K562 (cell line): ENCODE measurements around the gene RHEBL1. TPM values are rescaled to one million over a fixed set of nuclear protein-coding genes. Genes with fewer than 3 reads are reported as not detected.

ENCODE experiments used
- ATF1 ChIP-seq, 2 experiments: fragments of 450-650 bp in 1 of 2; IDR thresholded peaks; 2 replicates each; pipeline ENCODE4 v1.6.1; 2016; ENCODE audit warnings: missing compliant biosample characterization in 1 of 2, missing genetic modification characterization in 1 of 2
- JUN ChIP-seq, 2 experiments: sonication (generic) in 1 of 2; formaldehyde crosslinking in 1 of 2; IDR thresholded peaks; 2 replicates each; pipeline versions ENCODE4 v1.6.1 to v1.8.0; 2012 to 2022; ENCODE audit warnings: borderline replicate concordance in 2 of 2, mild to moderate bottlenecking in 2 of 2, improper control_type of control experiment in 1 of 2, low read depth in 1 of 2, low read length in 1 of 2, missing genetic modification reagents in 1 of 2
- POLR2A ChIP-seq: fragments of 450-650 bp; conservative IDR thresholded peaks from 2 replicates; pipeline ENCODE4 v1.6.1; 2016
- PRPF4 ChIP-seq: fragments of 200-400 bp; formaldehyde crosslinking; IDR thresholded peaks from one replicate; pipeline ENCODE4 v1.6.1; 2017; ENCODE audit warnings: low read length, low read depth, mild to moderate bottlenecking; ENCODE audit not compliant: insufficient read depth, poor library complexity, severe bottlenecking
- SMC3 ChIP-seq: conservative IDR thresholded peaks from 2 replicates; pipeline ENCODE4 v1.6.1; 2011; ENCODE audit warnings: low read depth, low read length, improper control_type of control experiment; ENCODE audit not compliant: insufficient read depth
- SREBF2 ChIP-seq: sonication (generic); formaldehyde crosslinking; IDR thresholded peaks from 2 replicates; pipeline ENCODE4 v1.4.0; 2020; ENCODE audit warnings: mild to moderate bottlenecking, missing genetic modification reagents
- TCF7L2 ChIP-seq: fragments of 150-350 bp; IDR thresholded peaks from 2 replicates; pipeline ENCODE4 v1.6.1; 2016; ENCODE audit warnings: low read depth, mild to moderate bottlenecking, low read length, moderate library complexity
- polyA plus RNA-seq, 8 experiments: library from polyadenylated mRNA; depleted of rRNA in 4 of 8; stranded (reverse) in 5 of 8; unstranded in 3 of 8; fragments of >200 nt; fragmentation: Nextera tagmentation in 2 of 8; fragmentation: Illumina TruSeq in 1 of 8; extraction: Ambion mirVana in 2 of 8; extraction: Trizol in 1 of 8; gene quantifications; 2 replicates each; pipeline versions ENCODE4 v1.2.1 to v1.2.3, GENCODE V29; 2011 to 2014; ENCODE audit warnings: inconsistent platforms in 1 of 8, missing spikeins in 1 of 8
- total RNA-seq, 7 experiments: library from RNA; depleted of rRNA in 6 of 7; stranded (reverse); fragments of >200 nt in 6 of 7; fragmentation: Illumina TruSeq in 2 of 7; extraction: Trizol in 2 of 7; gene quantifications; 2 replicates each; pipeline versions ENCODE4 v1.2.1 to v1.2.3, GENCODE V29; 2011 to 2021; ENCODE audit warnings: low replicate concordance in 1 of 7
- TF ChIP-seq, protein P1 (sequence below), 2 experiments: fragments of 450-650 bp; IDR thresholded peaks; 2 replicates each; pipeline ENCODE4 v1.6.1; 2016; ENCODE audit warnings: mild to moderate bottlenecking in 2 of 2, borderline replicate concordance in 1 of 2, low read depth in 1 of 2, moderate library complexity in 1 of 2
- TF ChIP-seq, protein P2 (sequence below): sonication (generic); formaldehyde crosslinking; IDR thresholded peaks from 2 replicates; pipeline ENCODE4 v1.8.0; 2023; ENCODE audit warnings: missing genetic modification reagents, mild to moderate bottlenecking, borderline replicate concordance
- TF ChIP-seq, protein P3 (sequence below): IDR thresholded peaks from 2 replicates; pipeline ENCODE4 v1.6.1; 2014; ENCODE audit warnings: antibody characterized with exemption

RHEBL1 gene
- total and polyA plus RNA-seq, 9 of the 15 experiments (the other 6 are each of a cell fraction or from before 2014, with no cell fraction given): 4.3 to 36.1 (median 8.2) TPM

DNA sequence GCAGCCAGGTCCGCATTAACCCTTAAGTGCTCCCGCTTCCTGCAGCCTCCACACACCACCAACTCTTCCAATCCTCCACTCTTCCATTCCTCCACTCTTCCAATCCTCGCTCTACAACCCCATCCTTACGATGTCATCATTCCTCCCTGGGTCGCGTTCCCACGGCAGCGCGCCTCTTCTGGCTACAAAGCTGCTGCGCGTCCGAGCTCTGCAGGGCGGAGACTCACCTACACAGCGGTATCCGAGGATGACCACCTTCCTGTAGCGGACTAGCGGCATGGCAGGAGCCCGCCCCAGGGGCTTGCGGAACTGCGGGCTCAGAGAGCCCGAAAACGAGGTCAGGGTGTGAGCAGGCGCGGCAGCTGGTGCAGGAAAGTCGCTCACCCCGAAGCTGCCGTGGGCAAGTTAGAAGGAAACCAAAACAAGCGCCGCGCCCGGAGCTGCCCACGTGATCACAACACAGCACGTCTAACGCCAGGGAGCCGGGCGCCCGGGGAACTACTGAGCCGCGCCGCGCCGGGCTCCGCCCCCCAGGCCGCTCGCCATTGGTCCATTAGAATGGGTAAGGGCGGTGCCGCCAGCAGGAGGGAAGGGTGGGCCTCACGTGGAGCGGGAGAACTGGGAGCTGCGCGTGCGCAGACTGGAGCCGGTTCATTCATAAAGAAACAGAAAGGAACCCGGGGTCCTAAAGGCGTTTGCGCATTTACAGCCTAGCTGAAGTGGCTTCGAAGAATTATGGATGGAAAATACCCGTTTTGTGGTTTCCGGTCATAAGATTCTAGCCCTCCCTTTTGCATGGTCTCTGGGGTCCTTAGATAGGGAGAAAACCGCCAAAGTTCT, at the start of gene RHEBL1 (continued):
- TF ChIP-seq, protein P1, sequence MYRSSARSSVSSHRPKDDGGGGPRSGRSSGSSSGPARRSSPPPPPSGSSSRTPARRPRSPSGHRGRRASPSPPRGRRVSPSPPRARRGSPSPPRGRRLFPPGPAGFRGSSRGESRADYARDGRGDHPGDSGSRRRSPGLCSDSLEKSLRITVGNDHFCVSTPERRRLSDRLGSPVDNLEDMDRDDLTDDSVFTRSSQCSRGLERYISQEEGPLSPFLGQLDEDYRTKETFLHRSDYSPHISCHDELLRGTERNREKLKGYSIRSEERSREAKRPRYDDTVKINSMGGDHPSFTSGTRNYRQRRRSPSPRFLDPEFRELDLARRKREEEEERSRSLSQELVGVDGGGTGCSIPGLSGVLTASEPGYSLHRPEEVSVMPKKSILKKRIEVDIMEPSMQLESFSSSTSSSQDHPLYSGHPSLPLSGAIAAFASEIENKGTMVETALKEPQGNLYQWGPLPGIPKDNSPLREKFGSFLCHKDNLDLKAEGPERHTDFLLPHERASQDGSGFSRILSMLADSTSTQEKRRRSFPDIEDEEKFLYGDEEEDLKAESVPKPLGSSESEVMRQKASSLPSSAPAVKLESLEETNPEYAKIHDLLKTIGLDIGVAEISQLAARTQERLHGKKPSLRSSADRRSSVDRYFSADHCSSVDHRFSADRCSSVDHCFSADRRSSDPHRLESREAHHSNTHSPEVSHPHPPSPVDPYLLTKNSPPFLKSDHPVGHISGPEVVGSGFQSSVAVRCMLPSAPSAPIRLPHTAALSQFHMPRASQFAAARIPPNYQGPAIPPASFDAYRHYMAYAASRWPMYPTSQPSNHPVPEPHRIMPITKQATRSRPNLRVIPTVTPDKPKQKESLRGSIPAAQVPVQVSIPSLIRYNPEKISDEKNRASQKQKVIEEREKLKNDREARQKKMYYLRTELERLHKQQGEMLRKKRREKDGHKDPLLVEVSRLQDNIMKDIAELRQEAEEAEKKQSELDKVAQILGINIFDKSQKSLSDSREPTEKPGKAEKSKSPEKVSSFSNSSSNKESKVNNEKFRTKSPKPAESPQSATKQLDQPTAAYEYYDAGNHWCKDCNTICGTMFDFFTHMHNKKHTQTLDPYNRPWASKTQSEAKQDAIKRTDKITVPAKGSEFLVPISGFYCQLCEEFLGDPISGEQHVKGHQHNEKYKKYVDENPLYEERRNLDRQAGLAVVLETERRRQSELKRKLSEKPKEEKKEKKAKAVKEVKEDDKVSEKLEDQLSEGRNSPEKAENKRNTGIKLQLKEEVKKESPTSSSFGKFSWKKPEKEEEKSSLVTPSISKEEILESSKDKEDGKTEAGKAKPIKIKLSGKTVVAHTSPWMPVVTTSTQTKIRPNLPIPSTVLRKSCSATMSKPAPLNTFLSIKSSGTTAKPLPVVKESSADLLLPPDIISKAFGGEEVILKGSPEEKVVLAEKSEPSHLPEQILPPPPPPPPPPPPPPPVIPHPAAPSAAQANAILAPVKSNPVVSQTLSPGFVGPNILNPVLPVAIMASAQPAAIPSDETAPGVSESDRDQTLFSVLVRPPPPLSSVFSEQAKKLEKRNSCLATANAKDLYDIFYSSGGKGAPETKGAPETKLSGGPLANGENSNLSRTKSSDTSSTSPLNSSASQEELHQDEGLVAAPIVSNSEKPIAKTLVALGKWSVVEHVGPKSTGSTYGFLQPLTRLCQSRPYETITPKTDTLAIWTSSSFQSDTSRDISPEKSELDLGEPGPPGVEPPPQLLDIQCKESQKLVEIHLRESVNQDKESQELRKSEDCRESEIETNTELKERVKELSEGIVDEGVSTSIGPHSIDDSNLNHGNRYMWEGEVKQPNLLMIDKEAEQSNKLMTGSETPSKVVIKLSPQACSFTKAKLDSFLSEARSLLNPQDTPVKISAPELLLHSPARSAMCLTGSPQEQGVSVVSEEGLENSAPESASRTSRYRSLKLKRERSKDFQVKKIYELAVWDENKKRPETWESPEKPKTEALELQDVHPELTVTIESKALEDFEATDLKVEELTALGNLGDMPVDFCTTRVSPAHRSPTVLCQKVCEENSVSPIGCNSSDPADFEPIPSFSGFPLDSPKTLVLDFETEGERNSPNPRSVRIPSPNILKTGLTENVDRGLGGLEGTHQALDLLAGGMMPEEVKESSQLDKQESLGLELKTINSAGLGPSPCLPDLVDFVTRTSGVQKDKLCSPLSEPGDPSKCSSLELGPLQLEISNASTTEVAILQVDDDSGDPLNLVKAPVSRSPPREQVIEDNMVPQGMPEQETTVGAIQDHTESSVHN (IDR thresholded peaks at IDR 0.05; ENCODE audit: borderline replicate concordance in 1 of 2, low read depth in 1 of 2): peak in 1 of 2 experiments; percentile 47; a peak in 1 of 4 replicates
- TF ChIP-seq TCF7L2: no peak
- TF ChIP-seq SREBF2 (CRISPR knock-in tag): no peak
- TF ChIP-seq POLR2A: peak; percentile 74
- TF ChIP-seq, protein P2, sequence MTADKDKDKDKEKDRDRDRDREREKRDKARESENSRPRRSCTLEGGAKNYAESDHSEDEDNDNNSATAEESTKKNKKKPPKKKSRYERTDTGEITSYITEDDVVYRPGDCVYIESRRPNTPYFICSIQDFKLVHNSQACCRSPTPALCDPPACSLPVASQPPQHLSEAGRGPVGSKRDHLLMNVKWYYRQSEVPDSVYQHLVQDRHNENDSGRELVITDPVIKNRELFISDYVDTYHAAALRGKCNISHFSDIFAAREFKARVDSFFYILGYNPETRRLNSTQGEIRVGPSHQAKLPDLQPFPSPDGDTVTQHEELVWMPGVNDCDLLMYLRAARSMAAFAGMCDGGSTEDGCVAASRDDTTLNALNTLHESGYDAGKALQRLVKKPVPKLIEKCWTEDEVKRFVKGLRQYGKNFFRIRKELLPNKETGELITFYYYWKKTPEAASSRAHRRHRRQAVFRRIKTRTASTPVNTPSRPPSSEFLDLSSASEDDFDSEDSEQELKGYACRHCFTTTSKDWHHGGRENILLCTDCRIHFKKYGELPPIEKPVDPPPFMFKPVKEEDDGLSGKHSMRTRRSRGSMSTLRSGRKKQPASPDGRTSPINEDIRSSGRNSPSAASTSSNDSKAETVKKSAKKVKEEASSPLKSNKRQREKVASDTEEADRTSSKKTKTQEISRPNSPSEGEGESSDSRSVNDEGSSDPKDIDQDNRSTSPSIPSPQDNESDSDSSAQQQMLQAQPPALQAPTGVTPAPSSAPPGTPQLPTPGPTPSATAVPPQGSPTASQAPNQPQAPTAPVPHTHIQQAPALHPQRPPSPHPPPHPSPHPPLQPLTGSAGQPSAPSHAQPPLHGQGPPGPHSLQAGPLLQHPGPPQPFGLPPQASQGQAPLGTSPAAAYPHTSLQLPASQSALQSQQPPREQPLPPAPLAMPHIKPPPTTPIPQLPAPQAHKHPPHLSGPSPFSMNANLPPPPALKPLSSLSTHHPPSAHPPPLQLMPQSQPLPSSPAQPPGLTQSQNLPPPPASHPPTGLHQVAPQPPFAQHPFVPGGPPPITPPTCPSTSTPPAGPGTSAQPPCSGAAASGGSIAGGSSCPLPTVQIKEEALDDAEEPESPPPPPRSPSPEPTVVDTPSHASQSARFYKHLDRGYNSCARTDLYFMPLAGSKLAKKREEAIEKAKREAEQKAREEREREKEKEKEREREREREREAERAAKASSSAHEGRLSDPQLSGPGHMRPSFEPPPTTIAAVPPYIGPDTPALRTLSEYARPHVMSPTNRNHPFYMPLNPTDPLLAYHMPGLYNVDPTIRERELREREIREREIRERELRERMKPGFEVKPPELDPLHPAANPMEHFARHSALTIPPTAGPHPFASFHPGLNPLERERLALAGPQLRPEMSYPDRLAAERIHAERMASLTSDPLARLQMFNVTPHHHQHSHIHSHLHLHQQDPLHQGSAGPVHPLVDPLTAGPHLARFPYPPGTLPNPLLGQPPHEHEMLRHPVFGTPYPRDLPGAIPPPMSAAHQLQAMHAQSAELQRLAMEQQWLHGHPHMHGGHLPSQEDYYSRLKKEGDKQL: no peak
- TF ChIP-seq SMC3: no peak
- TF ChIP-seq, protein P3, sequence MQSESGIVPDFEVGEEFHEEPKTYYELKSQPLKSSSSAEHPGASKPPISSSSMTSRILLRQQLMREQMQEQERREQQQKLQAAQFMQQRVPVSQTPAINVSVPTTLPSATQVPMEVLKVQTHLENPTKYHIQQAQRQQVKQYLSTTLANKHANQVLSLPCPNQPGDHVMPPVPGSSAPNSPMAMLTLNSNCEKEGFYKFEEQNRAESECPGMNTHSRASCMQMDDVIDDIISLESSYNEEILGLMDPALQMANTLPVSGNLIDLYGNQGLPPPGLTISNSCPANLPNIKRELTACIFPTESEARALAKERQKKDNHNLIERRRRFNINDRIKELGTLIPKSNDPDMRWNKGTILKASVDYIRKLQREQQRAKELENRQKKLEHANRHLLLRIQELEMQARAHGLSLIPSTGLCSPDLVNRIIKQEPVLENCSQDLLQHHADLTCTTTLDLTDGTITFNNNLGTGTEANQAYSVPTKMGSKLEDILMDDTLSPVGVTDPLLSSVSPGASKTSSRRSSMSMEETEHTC: no peak
- TF ChIP-seq ATF1 (CRISPR knock-in tag; IDR thresholded peaks at IDR 0.05): no peak; the same call in 1 of the 2 replicates
- TF ChIP-seq ATF1 (tag; IDR thresholded peaks at IDR 0.05): peak; percentile 85
- TF ChIP-seq JUN (IDR thresholded peaks at IDR 0.05; ENCODE audit: borderline replicate concordance, low read depth, low read length): peak; percentile 34; the same call in 1 of the 2 replicates
- no peak for TF ChIP-seq JUN (CRISPR knock-in tag; IDR thresholded peaks at IDR 0.05; ENCODE audit: borderline replicate concordance)
- TF ChIP-seq PRPF4: no peak
